Thyroid gland (tissue), 4 donors: Measurements from ENCODE around the gene OR4D2. TPM values are rescaled to one million over a fixed set of nuclear protein-coding genes. Genes with fewer than 3 reads are reported as not detected.

Experiments
- DNase-seq, 2 donors: peaks; one replicate each; pipeline ENCODE4 v3.0.0-alpha.2; 2019
- H3K27ac ChIP-seq, 3 donors: fragments of 200-600 bp; sonication (generic); 1 replicate in 2 of 3; 2 replicates in 1 of 3; pipeline ENCODE4 v1.5.1; 2016 to 2019; ENCODE audit warnings: mild to moderate bottlenecking in 1 of 3, moderate library complexity in 1 of 3
- H3K27me3 ChIP-seq: fragments of 200-600 bp; sonication (generic); one replicate; pipeline ENCODE4 v1.5.1; 2019
- H3K36me3 ChIP-seq, 2 donors: fragments of 200-600 bp; sonication (generic); one replicate each; pipeline ENCODE4 v1.5.1; 2016 to 2019
- H3K4me1 ChIP-seq, 2 donors: fragments of 200-600 bp; sonication (generic); one replicate each; pipeline ENCODE4 v1.5.1; 2017 to 2019
- H3K4me3 ChIP-seq, 3 donors: fragments of 200-600 bp; sonication (generic); replicated peaks in 1 of 3; 1 replicate in 2 of 3; 2 replicates in 1 of 3; pipeline ENCODE4 v1.5.1; 2016; ENCODE audit warnings: mild to moderate bottlenecking in 1 of 3
- H3K9me3 ChIP-seq: fragments of 200-600 bp; sonication (generic); one replicate; pipeline ENCODE4 v1.5.1; 2017
- POLR2A ChIP-seq, 2 donors: fragments of 450-650 bp; IDR thresholded peaks; one replicate each; pipeline ENCODE4 v1.6.1; 2017; ENCODE audit warnings: antibody characterized with exemption in 2 of 2, mild to moderate bottlenecking in 2 of 2, moderate library complexity in 1 of 2
- WGBS, 2 donors: methylation state at CpG; one replicate each; pipeline ENCODE4 v1.1.5; 2017; 5-methylcytosine and 5-hydroxymethylcytosine counted together
- intact Hi-C: fragments of 100-400 bp; cut with DNase I; formaldehyde crosslinking; loops from one replicate; pipeline ENCODE4 v1.15.1; 2023
- total RNA-seq, 4 donors: library from RNA; depleted of rRNA; stranded (reverse); fragments of >200 nt; gene quantifications; one replicate each; pipeline ENCODE4 v1.2.3, GENCODE V29; 2016
- TF ChIP-seq, protein P1 (sequence below), 6 experiments: fragments of 200-600 bp in 3 of 6; fragments of 450-650 bp in 3 of 6; sonication (generic) in 3 of 6; IDR thresholded peaks; one replicate each; pipeline ENCODE4 v1.5.1; 2016 to 2019; ENCODE audit warnings: antibody characterized with exemption in 6 of 6, mild to moderate bottlenecking in 2 of 6, inconsistent platforms in 1 of 6, moderate library complexity in 1 of 6

OR4D2 gene
- total RNA-seq, 4 donors from 2014 or later = not detected

GRCh38 chr17:58205936-58206335 is 39.2 kb downstream of the OR4D2 start:
- TF ChIP-seq POLR2A (IDR thresholded peaks at IDR 0.05) = no peak
- TF ChIP-seq, protein P1, sequence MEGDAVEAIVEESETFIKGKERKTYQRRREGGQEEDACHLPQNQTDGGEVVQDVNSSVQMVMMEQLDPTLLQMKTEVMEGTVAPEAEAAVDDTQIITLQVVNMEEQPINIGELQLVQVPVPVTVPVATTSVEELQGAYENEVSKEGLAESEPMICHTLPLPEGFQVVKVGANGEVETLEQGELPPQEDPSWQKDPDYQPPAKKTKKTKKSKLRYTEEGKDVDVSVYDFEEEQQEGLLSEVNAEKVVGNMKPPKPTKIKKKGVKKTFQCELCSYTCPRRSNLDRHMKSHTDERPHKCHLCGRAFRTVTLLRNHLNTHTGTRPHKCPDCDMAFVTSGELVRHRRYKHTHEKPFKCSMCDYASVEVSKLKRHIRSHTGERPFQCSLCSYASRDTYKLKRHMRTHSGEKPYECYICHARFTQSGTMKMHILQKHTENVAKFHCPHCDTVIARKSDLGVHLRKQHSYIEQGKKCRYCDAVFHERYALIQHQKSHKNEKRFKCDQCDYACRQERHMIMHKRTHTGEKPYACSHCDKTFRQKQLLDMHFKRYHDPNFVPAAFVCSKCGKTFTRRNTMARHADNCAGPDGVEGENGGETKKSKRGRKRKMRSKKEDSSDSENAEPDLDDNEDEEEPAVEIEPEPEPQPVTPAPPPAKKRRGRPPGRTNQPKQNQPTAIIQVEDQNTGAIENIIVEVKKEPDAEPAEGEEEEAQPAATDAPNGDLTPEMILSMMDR (IDR thresholded peaks at IDR 0.05) = no peak
- Histone ChIP-seq H3K27ac (no peak overlapping the region), H3K36me3 (peaks cover 10 to 20% of the 10 kb centered on the region in 2 donors), H3K4me1 (no peaks in the 10 kb centered on the region), H3K27me3 (no peaks in the 10 kb centered on the region), H3K9me3 (no peaks in the 10 kb centered on the region), H3K4me3 (no peak overlapping the region)
- DNase-seq = no peak
- intact Hi-C loops = no loop called here
- 90 to 91% methylated on average over 4 to 11 of the region's 11 CpGs for WGBS, 2 donors

DNA sequence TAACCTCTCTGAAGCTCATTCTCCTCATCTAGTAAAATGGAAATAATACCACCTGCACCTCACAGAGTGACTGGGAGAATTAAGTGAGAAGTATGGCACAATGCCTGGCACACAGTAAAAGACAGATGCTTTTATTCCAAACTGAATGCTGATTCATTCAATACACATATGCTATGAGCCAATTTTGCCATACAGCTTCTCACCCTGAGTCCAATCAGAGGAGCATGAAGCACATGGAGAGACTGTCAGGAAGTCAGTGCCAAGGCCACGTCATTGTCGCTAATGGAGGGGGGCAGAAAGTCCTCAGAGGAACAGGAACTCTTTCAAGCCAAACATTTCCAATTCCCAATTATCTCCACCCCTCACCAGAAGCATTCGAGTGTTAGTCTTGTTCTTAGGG is 40.7 kb downstream of the OR4D2 start:
- Histone ChIP-seq H3K27ac (no peak overlapping the region), H3K4me3 (no peak overlapping the region), H3K36me3 (peaks cover 13 to 20% of the 10 kb centered on the region in 2 donors), H3K27me3 (no peaks in the 10 kb centered on the region), H3K4me1 (no peaks in the 10 kb centered on the region), H3K9me3 (no peaks in the 10 kb centered on the region)
- DNase-seq = no peak
- WGBS, 2 donors = 87 to 95% methylated on average over 3 of the region's 3 CpGs
- intact Hi-C loops = no loop called here
- TF ChIP-seq POLR2A (IDR thresholded peaks at IDR 0.05) = no peak
- TF ChIP-seq, protein P1 (IDR thresholded peaks at IDR 0.05) = no peak

DNA sequence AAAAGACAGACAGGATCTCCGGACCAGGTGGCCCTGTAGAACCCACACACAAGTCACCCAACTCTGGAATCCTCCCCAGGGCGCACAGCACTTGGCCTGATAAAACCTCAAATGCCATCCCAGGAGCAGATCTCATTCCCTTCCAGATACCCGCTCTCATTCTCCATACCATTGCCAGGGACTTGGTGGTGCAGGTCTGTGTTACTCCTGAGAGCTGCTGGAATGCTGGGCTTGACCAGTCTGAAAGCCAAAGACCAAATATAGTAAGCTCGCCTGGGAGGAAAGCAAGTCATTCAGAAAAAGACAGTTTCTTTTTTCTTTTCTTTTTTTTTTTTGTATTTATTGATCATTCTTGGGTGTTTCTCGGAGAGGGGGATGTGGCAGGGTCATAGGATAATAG is 41.6 kb downstream of the OR4D2 start:
- no peak overlapping the region for H3K4me3 ChIP-seq
- H3K27me3 ChIP-seq = no peaks in the 10 kb centered on the region
- H3K9me3 ChIP-seq = no peaks in the 10 kb centered on the region
- H3K27ac ChIP-seq = no peak overlapping the region
- no peak for DNase-seq
- 93 to 96% methylated on average over 5 of the region's 5 CpGs for WGBS, 2 donors
- TF ChIP-seq, protein P1 (IDR thresholded peaks at IDR 0.05) = no peak
- TF ChIP-seq POLR2A (IDR thresholded peaks at IDR 0.05) = no peak
- peaks cover 15 to 20% of the 10 kb centered on the region in 2 donors for H3K36me3 ChIP-seq
- intact Hi-C loops = no loop called here
- no peaks in the 10 kb centered on the region for H3K4me1 ChIP-seq

GRCh38 chr17:58210922-58211321 is 44.1 kb downstream of the OR4D2 start:
- WGBS, 2 donors = 79 to 92% methylated on average over 5 of the region's 5 CpGs
- no peak for DNase-seq
- peaks cover 23 to 29% of the 10 kb centered on the region in 2 donors for H3K36me3 ChIP-seq
- no peak overlapping the region for H3K27ac ChIP-seq
- H3K27me3 ChIP-seq = no peaks in the 10 kb centered on the region
- H3K4me1 ChIP-seq = no peaks in the 10 kb centered on the region
- no peak overlapping the region for H3K4me3 ChIP-seq
- H3K9me3 ChIP-seq = no peaks in the 10 kb centered on the region
- no peak for TF ChIP-seq POLR2A (IDR thresholded peaks at IDR 0.05)
- TF ChIP-seq, protein P1 (IDR thresholded peaks at IDR 0.05) = no peak
- intact Hi-C loops = no loop called here

- no peaks in the 10 kb centered on the region for H3K27me3 ChIP-seq
- no peaks in the 10 kb centered on the region for H3K9me3 ChIP-seq
- peaks cover 0 to 7% of the 10 kb centered on the region in 2 donors for H3K4me1 ChIP-seq
- H3K4me3 ChIP-seq = no peak overlapping the region
- no peak for DNase-seq
- intact Hi-C loops = no loop called here
- H3K36me3 ChIP-seq = peaks cover 11 to 13% of the 10 kb centered on the region in 2 donors
- TF ChIP-seq, protein P1 (IDR thresholded peaks at IDR 0.05) = no peak
- TF ChIP-seq POLR2A (IDR thresholded peaks at IDR 0.05) = no peak
- H3K27ac ChIP-seq = no peak overlapping the region
Observed at GRCh38 chr17:58215685-58216084, 48.9 kb downstream of the OR4D2 start.
